ENCODE data around the gene SPACDR. TPM values are rescaled to one million over a fixed set of nuclear protein-coding genes. Genes with fewer than 3 reads are reported as not detected.

The SPACDR gene
- total and polyA plus RNA-seq, 9 of the 15 experiments (the other 6 are each of a cell fraction or from before 2014, with no cell fraction given): 0.07 to 0.55 (median 0.14) TPM; not detected in 1

- TF ChIP-seq UBTF (IDR thresholded peaks at IDR 0.05; ENCODE audit: borderline replicate concordance in 1 of 2, low read depth in 2 of 2, low read length in 2 of 2) (0 out of 4 replicates have a peak, but pooled peaks have one; percentile 42 to 44), EP300 (IDR thresholded peaks at IDR 0.05; ENCODE audit: low read length) (peak; percentile 26), GTF2B (IDR thresholded peaks at IDR 0.05; ENCODE audit: extremely low read depth, insufficient read length) (no peak), MECOM (CRISPR knock-in tag; IDR thresholded peaks at IDR 0.05) (peak; percentile 83; the same call in 1 of the 2 replicates), RNF219 (CRISPR knock-in tag; IDR thresholded peaks at IDR 0.05) (no peak), ZNF696 (CRISPR knock-in tag; conservative IDR thresholded peaks at IDR 0.05) (no peak), ZNF174 (CRISPR knock-in tag; IDR thresholded peaks at IDR 0.05) (no peak), PHF20 (IDR thresholded peaks at IDR 0.05; ENCODE audit: partially characterized antibody) (no peak), ELK1 (CRISPR knock-in tag; IDR thresholded peaks at IDR 0.05) (no peak), RBM25 (IDR thresholded peaks at IDR 0.05; ENCODE audit: low read depth, low read length, severe bottlenecking) (peak; percentile 59), XRCC5 (IDR thresholded peaks at IDR 0.05; ENCODE audit: low read depth, low read length) (no peak), SMAD3 (CRISPR knock-in tag; conservative IDR thresholded peaks at IDR 0.05) (no peak; the same call in none of the 2 replicates)
Measured at GRCh38 chr7:100444311-100445278, 19.5 kb downstream of the SPACDR start (continued).

All from K562 (cell line).